Calu3 (cell line): ENCODE results near the gene FAM240B. TPM values are rescaled to one million over a fixed set of nuclear protein-coding genes. Genes with fewer than 3 reads are reported as not detected.

Experiments used
- BruUV-seq: library from RNA; stranded (reverse); fragments of 400-500 nt; replicated peaks from 2 replicates; lab custom pipeline; 2021; lab: Mats Ljungman, UMichigan
- CTCF ChIA-PET: fragments of 300-600 bp; sonication (Branson Sonifier 250); formaldehyde crosslinking; loops from one replicate; lab custom pipeline; 2022; ENCODE audit warnings: antibody characterized with exemption; lab: Charles Lee
- DNase-seq: peaks from one replicate; pipeline ENCODE4 v3.0.0; 2022
- H3K27ac Mint-ChIP-seq: one replicate; pipeline ENCODE4 v1.8.0; 2022; ENCODE audit warnings: mixed read lengths; ENCODE audit not compliant: unreplicated experiment
- H3K27me3 Mint-ChIP-seq: one replicate; pipeline ENCODE4 v1.8.0; 2022; ENCODE audit warnings: mixed read lengths; ENCODE audit not compliant: unreplicated experiment
- H3K36me3 Mint-ChIP-seq: one replicate; pipeline ENCODE4 v1.8.0; 2022; ENCODE audit warnings: mild to moderate bottlenecking, moderate library complexity, mixed read lengths; ENCODE audit not compliant: insufficient read depth, unreplicated experiment
- H3K4me1 Mint-ChIP-seq: one replicate; pipeline ENCODE4 v1.8.0; 2022; ENCODE audit warnings: mild to moderate bottlenecking, low read depth, mixed read lengths; ENCODE audit not compliant: unreplicated experiment
- H3K4me3 Mint-ChIP-seq: one replicate; pipeline ENCODE4 v1.8.0; 2022; ENCODE audit warnings: mild to moderate bottlenecking, low read depth, moderate library complexity, mixed read lengths; ENCODE audit not compliant: unreplicated experiment
- H3K9me3 Mint-ChIP-seq: one replicate; pipeline ENCODE4 v1.8.0; 2022; ENCODE audit warnings: low read depth, mixed read lengths; ENCODE audit not compliant: unreplicated experiment
- intact Hi-C: fragments of 100-400 bp; cut with micrococcal nuclease; formaldehyde crosslinking; loops from one replicate; pipeline ENCODE4 v1.10.0; 2022; ENCODE audit not compliant: unreplicated experiment
- total RNA-seq: library from RNA; stranded (reverse); gene quantifications from 2 replicates; pipeline ENCODE4 v1.2.3, GENCODE V29; 2022
- TF ChIP-seq, protein P1 (sequence below): fragments of 200-600 bp; IDR thresholded peaks from one replicate; pipeline ENCODE4 v1.8.0; 2022; ENCODE audit warnings: antibody characterized with exemption; ENCODE audit not compliant: unreplicated experiment

FAM240B gene
- total RNA-seq, 1 experiment from 2014 or later: not detected

DNA sequence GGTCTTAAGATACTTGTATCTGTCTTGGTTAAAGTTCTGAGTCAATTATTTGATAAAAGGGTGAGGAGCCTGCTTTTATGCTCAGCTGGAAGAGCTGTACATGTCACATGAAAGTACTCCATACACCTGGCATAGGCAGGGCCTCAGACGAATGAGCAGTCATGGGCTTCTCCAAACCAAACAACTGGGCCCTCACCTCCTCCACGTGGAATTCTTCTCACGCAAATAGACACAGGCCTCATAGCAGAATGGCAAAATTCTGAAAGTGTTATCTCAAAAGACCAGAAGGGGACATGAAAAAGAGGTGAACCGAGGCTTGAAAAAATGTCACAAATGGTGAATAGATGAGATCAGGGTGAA is 48.6 kb downstream of the FAM240B start:
- H3K36me3 Mint-ChIP-seq: no peaks in the 10 kb centered on the region
- CTCF ChIA-PET: no interaction called here
- DNase-seq: no peak
- H3K27ac Mint-ChIP-seq: no peak overlapping the region
- no peaks in the 10 kb centered on the region for H3K9me3 Mint-ChIP-seq
- intact Hi-C loops: no loop called here
- TF ChIP-seq, protein P1, sequence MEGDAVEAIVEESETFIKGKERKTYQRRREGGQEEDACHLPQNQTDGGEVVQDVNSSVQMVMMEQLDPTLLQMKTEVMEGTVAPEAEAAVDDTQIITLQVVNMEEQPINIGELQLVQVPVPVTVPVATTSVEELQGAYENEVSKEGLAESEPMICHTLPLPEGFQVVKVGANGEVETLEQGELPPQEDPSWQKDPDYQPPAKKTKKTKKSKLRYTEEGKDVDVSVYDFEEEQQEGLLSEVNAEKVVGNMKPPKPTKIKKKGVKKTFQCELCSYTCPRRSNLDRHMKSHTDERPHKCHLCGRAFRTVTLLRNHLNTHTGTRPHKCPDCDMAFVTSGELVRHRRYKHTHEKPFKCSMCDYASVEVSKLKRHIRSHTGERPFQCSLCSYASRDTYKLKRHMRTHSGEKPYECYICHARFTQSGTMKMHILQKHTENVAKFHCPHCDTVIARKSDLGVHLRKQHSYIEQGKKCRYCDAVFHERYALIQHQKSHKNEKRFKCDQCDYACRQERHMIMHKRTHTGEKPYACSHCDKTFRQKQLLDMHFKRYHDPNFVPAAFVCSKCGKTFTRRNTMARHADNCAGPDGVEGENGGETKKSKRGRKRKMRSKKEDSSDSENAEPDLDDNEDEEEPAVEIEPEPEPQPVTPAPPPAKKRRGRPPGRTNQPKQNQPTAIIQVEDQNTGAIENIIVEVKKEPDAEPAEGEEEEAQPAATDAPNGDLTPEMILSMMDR: no peak
- no peaks in the 10 kb centered on the region for H3K4me1 Mint-ChIP-seq
- BruUV-seq: no TSS peak
- H3K4me3 Mint-ChIP-seq: no peak overlapping the region
- H3K27me3 Mint-ChIP-seq: no peaks in the 10 kb centered on the region

DNA sequence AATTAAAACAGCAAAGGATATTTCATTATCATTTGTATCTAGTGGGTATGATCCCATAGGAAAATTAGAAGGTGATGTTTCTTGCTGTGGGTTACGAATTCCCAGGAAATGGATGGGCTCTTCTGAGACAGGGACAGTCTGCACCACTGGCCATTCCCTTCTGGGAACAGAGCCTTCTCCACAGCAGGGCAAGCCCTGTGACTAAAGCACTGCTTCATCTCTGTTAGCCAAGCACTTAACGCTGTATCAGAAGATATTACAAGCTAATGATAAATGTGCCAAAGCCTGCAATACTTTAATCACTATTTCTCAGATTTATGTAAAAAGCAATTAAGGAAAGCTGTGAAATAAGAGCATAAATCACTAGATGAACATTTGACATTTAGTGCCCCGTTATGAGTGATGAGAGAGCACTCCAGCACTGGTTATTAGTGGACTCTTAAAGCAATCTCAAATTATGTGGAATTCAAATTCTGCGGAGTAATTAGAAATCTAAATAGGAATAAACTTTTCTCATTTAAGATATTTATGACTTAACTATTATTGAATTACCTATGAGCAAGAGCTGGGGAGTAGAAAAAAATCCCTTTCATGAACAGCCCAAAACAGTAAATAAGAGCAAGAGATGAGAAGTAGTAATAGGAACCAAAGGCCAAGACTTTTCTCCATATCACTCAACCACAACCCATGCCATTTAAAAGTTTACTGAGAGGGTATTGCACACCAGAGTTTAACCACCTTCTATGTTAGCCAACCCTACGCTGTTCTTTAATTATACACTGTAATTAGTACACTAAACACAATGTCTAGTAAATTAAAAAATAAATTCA is 49.2 kb downstream of the FAM240B start:
- Mint-ChIP-seq H3K4me3 (no peak overlapping the region), H3K36me3 (no peaks in the 10 kb centered on the region), H3K9me3 (no peaks in the 10 kb centered on the region), H3K27ac (no peak overlapping the region), H3K4me1 (no peaks in the 10 kb centered on the region), H3K27me3 (no peaks in the 10 kb centered on the region)
- intact Hi-C loops: no loop called here
- CTCF ChIA-PET: no interaction called here
- no TSS peak for BruUV-seq
- DNase-seq: no peak
- TF ChIP-seq, protein P1: no peak

DNA sequence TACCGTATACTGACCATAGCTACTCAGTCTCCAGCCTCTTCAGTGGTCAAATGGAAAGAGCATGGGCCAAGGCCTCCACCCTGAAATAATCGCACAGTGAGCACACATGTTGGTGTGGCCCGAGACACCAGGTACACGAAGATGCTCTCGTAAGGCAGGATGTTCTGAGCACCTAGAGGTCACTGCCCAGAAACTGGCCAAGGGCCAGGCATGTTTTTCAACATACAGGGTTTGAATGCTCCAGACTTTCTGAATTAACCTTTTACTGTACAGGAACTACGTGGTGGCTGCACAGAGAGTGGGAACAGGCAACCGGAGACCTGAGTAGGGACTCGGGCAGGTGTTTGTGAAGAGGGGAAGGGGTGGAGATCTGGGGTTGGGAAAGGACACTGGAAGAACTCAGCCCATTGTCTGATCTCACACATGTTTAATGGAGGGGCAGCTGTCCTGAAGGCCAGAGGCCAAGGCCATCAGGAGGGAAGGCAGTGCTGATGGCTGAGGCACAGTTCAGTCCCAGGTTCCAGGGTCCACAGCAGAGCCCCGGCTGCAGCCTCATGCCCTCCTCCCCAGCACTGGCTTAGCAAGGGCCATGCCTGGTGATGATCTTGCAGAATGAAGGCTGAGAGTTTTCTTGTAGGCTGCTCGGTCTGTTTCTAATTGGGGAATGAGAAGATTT is 51.0 kb downstream of the FAM240B start:
- TF ChIP-seq, protein P1: no peak
- H3K9me3 Mint-ChIP-seq: no peaks in the 10 kb centered on the region
- H3K27ac Mint-ChIP-seq: no peak overlapping the region
- no peak overlapping the region for H3K4me3 Mint-ChIP-seq
- no peaks in the 10 kb centered on the region for H3K27me3 Mint-ChIP-seq
- intact Hi-C loops: no loop called here
- H3K4me1 Mint-ChIP-seq: no peaks in the 10 kb centered on the region
- CTCF ChIA-PET: no interaction called here
- no peak for DNase-seq
- H3K36me3 Mint-ChIP-seq: no peaks in the 10 kb centered on the region
- BruUV-seq: no TSS peak

DNA sequence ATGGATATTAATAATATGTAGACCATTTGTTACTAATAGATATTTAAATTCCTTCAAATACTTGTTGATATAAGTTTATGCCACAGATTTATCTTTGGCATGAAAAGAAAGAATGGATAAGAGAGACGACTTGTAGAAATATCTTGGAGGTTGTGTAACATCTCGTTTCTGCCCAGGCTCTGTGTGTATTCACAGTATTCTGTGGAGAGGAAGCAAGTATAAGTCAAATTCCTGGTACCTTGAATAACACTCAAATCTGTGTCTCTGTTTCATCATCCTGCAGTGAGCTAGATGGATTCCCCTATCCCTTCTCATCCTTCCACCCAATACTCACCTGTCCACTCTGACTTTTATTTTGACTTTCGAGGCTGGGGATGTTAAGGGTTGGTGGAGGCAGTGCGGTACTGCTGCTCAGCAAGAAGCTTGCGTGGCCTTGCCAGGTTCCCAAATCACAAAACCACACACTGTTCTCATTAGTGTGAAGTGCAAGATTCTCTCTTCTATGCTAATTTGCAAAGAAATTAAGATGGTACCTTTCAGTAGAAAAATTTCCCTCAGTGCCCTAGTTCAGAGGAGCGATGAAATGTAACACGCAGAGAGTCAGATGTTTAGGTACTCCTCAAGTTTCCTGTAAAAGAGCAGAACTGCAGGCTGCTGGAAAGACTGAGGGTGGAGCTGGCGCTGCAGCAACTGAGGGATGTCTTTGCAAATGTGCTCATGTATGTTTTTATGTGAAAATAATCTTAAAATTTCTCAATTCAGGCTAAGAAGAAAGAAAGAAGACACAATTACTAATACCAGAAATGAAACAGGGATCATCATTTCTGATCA is 57.0 kb downstream of the FAM240B start:
- intact Hi-C loops: no loop called here
- Mint-ChIP-seq H3K27me3 (no peaks in the 10 kb centered on the region), H3K4me3 (no peak overlapping the region), H3K4me1 (no peaks in the 10 kb centered on the region), H3K9me3 (no peaks in the 10 kb centered on the region), H3K36me3 (no peaks in the 10 kb centered on the region), H3K27ac (no peak overlapping the region)
- no TSS peak for BruUV-seq
- no peak for DNase-seq
- TF ChIP-seq, protein P1: no peak
- CTCF ChIA-PET: no interaction called here
